ENCODE measurements around the gene PLD5. TPM values are rescaled to one million over a fixed set of nuclear protein-coding genes. Genes with fewer than 3 reads are reported as not detected.
A peak's percentile ranks its signal among the peaks of the same experiment; 100 is the strongest.

Gene PLD5
- 1 to 10 TPM in 1 of 2 donors, under 1 TPM in 1; 0.05 to 1.0 TPM for total RNA-seq

GRCh38 chr1:242524571-242525359 lies at the start of gene PLD5:
PLD5 (minus strand) TSS chr1:242524697.
- Histone ChIP-seq H3K4me3 (peak within 1 kb of the TSS; percentile 23 to 40), H3K4me1 (replicated peaks) (peaks cover 5% of the 10 kb centered on the region), H3K27ac (no peak within 1 kb of the TSS), H3K9me3 (no peaks in the 10 kb centered on the region), H3K27me3 (replicated peaks; ENCODE audit: insufficient read depth) (no peaks in the 10 kb centered on the region), H3K36me3 (no peaks in the 10 kb centered on the region)
- intact Hi-C loops (cut with DNase I) = no loop called here
- under 1% methylated on average over 76 of the region's 77 CpGs for WGBS
- peak; percentile 6 for DNase-seq (ENCODE audit: low spot score)
- no peak for TF ChIP-seq POLR2AphosphoS5 (IDR thresholded peaks at IDR 0.05)

DNA sequence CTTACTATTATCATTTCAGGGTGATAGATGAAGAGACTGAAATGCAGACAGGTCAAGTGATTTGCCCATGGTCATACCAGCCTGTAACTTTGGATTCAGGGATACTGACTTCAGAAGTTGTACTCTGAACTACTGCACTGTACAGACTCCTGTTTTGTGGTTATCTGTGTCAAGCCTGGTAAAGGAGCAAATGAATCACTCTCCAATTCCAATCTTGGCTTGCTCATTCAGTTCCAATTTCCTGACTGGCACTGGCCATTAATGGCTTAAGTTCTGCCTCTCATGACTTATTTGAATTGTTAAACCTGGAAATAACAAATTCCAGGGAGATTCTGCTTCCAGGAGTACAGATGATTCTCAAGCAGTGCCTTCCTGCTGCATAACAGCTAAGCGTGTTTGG lies 45.4 kb upstream of the PLD5 start:
- WGBS = 79% methylated on average over 1 of the region's 1 CpG
- intact Hi-C loops (cut with DNase I) = no loop called here
- TF ChIP-seq, protein P1, sequence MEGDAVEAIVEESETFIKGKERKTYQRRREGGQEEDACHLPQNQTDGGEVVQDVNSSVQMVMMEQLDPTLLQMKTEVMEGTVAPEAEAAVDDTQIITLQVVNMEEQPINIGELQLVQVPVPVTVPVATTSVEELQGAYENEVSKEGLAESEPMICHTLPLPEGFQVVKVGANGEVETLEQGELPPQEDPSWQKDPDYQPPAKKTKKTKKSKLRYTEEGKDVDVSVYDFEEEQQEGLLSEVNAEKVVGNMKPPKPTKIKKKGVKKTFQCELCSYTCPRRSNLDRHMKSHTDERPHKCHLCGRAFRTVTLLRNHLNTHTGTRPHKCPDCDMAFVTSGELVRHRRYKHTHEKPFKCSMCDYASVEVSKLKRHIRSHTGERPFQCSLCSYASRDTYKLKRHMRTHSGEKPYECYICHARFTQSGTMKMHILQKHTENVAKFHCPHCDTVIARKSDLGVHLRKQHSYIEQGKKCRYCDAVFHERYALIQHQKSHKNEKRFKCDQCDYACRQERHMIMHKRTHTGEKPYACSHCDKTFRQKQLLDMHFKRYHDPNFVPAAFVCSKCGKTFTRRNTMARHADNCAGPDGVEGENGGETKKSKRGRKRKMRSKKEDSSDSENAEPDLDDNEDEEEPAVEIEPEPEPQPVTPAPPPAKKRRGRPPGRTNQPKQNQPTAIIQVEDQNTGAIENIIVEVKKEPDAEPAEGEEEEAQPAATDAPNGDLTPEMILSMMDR (IDR thresholded peaks at IDR 0.05) = no peak
- TF ChIP-seq POLR2A (IDR thresholded peaks at IDR 0.05) (no peak), POLR2AphosphoS5 (IDR thresholded peaks at IDR 0.05) (no peak)

DNA sequence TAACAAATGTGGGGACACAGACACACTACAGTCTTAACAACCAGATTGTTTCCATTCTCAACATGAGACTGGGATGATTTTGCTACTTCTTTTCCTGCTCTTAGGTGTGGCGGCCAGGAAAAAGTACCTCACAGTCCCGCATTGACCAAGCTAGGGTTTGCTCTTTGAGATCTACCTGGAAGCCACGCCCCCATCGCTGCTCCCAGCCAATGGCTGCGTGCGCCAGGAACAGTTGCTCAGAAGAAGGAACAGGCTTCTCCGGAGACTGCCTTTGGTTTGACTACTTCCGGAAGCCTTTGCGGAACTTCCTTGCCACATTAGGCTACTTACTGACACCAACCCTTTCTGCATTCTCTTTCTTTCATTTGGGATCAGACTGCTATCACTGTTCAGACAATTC lies 44.2 kb upstream of the PLD5 start:
- no peaks in the 10 kb centered on the region for H3K4me1 ChIP-seq (replicated peaks)
- intact Hi-C loops (cut with DNase I) = no loop called here
- H3K27ac ChIP-seq = no peak overlapping the region
- no peaks in the 10 kb centered on the region for H3K9me3 ChIP-seq
- 87% methylated on average over 9 of the region's 9 CpGs for WGBS
- peaks cover 2% of the 10 kb centered on the region for H3K27me3 ChIP-seq (replicated peaks; ENCODE audit: insufficient read depth)
- H3K4me3 ChIP-seq = no peak overlapping the region
- no peaks in the 10 kb centered on the region for H3K36me3 ChIP-seq
- no peak for DNase-seq (ENCODE audit: low spot score)
- TF ChIP-seq POLR2AphosphoS5 (IDR thresholded peaks at IDR 0.05) = no peak
- no peak for TF ChIP-seq POLR2A (IDR thresholded peaks at IDR 0.05)
- TF ChIP-seq, protein P1 (IDR thresholded peaks at IDR 0.05) = no peak

More for the DNA sequence above, 45.4 kb upstream of the PLD5 start:
- DNase-seq (ENCODE audit: low spot score) = no peak
- Histone ChIP-seq H3K4me1 (replicated peaks) (no peaks in the 10 kb centered on the region), H3K4me3 (no peak overlapping the region), H3K27ac (no peak overlapping the region), H3K9me3 (no peaks in the 10 kb centered on the region), H3K36me3 (no peaks in the 10 kb centered on the region), H3K27me3 (replicated peaks; ENCODE audit: insufficient read depth) (peaks cover 2% of the 10 kb centered on the region)

GRCh38 chr1:242567596-242567995 lies 43.1 kb upstream of the PLD5 start:
- intact Hi-C loops (cut with DNase I) = no loop called here
- DNase-seq (ENCODE audit: low spot score) = no peak
- Histone ChIP-seq H3K27me3 (replicated peaks; ENCODE audit: insufficient read depth) (peaks cover 2% of the 10 kb centered on the region), H3K27ac (no peak overlapping the region), H3K4me1 (replicated peaks) (no peaks in the 10 kb centered on the region), H3K4me3 (no peak overlapping the region), H3K36me3 (no peaks in the 10 kb centered on the region), H3K9me3 (no peaks in the 10 kb centered on the region)
- WGBS = 72% methylated on average over 3 of the region's 3 CpGs
- no peak for TF ChIP-seq POLR2A (IDR thresholded peaks at IDR 0.05)
- TF ChIP-seq POLR2AphosphoS5 (IDR thresholded peaks at IDR 0.05) = no peak
- TF ChIP-seq, protein P1 (IDR thresholded peaks at IDR 0.05) = no peak

DNA sequence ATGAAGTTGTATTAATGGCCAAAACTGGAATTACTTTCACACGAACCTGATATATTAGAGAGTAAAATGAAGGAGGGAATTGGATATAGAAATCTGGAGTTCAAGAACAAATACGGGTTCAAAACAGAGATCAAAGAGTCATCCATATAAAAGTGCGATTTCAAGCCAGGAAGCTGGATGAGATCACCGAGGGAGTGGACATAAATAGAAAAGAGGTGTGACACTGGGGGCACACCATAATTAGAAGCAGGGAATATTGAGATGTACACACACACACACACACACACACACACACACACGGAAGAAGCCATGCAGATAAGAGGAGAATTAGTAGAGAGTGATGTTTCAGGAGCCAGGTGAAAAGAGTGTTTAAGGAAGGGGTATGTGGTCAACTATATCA lies 32.3 kb upstream of the PLD5 start:
- Histone ChIP-seq H3K27me3 (replicated peaks; ENCODE audit: insufficient read depth) (no peaks in the 10 kb centered on the region), H3K9me3 (no peaks in the 10 kb centered on the region), H3K36me3 (no peaks in the 10 kb centered on the region), H3K27ac (no peak overlapping the region), H3K4me1 (replicated peaks) (no peaks in the 10 kb centered on the region), H3K4me3 (no peak overlapping the region)
- TF ChIP-seq POLR2AphosphoS5 (IDR thresholded peaks at IDR 0.05) (no peak), POLR2A (IDR thresholded peaks at IDR 0.05) (no peak)
- TF ChIP-seq, protein P1 (IDR thresholded peaks at IDR 0.05) = no peak
- WGBS = 71% methylated on average over 5 of the region's 5 CpGs
- DNase-seq (ENCODE audit: low spot score) = no peak
- intact Hi-C loops (cut with DNase I) = no loop called here
